ENCODE results near the gene BRD4. TPM values are rescaled to one million over a fixed set of nuclear protein-coding genes. Genes with fewer than 3 reads are reported as not detected.

Gene BRD4
- total and polyA plus RNA-seq, 2 of the 13 experiments (the other 11 are each of a cell fraction or from before 2014, with no cell fraction given), result 10.5 to 11.4 TPM

GRCh38 chr19:15286688-15287365 lies 45.5 kb downstream of the BRD4 start (continued):
- TF ChIP-seq ZNF318 (CRISPR knock-in tag; IDR thresholded peaks at IDR 0.05) (no peak), RAD51 (IDR thresholded peaks at IDR 0.05; ENCODE audit: borderline replicate concordance) (no peak), AKAP8 (CRISPR knock-in tag; IDR thresholded peaks at IDR 0.05) (no peak), PHF21A (CRISPR knock-in tag; IDR thresholded peaks at IDR 0.05) (no peak), U2AF1 (optimal IDR thresholded peaks at IDR 0.05; ENCODE audit: low read depth, low read length) (no peak), RFXAP (CRISPR knock-in tag; IDR thresholded peaks at IDR 0.05; ENCODE audit: borderline replicate concordance) (no peak), NONO (IDR thresholded peaks at IDR 0.05) (no peak), NONO (CRISPR knock-in tag; conservative IDR thresholded peaks at IDR 0.05) (no peak), HIVEP1 (CRISPR knock-in tag; IDR thresholded peaks at IDR 0.05) (no peak), KDM6A (CRISPR knock-in tag; IDR thresholded peaks at IDR 0.05; ENCODE audit: low read depth) (no peak), HCFC1 (IDR thresholded peaks at IDR 0.05; ENCODE audit: low read depth, low read length) (no peak)
